Osteoblast (primary cell): ENCODE measurements around the gene CCT2. TPM values are rescaled to one million over a fixed set of nuclear protein-coding genes. Genes with fewer than 3 reads are reported as not detected.

Experiments used
- DNase-seq: peaks from one replicate; pipeline ENCODE4 v3.0.0; 2011; ENCODE audit warnings: low spot score, mixed read lengths; ENCODE audit not compliant: insufficient read length; ENCODE audit errors: missing footprints
- H2AFZ ChIP-seq: 2 replicates; pipeline ENCODE4 v1.6.0; 2011; ENCODE audit warnings: mild to moderate bottlenecking, low read length
- H3K27ac ChIP-seq: 2 replicates; pipeline ENCODE4 v1.5.1; 2011; ENCODE audit warnings: mild to moderate bottlenecking, low read depth, low read length, moderate library complexity
- H3K27me3 ChIP-seq: 2 replicates; pipeline ENCODE4 v1.6.0; 2012; ENCODE audit warnings: mild to moderate bottlenecking, control low read depth, inconsistent platforms, low read length, moderate library complexity; ENCODE audit not compliant: insufficient read depth
- H3K36me3 ChIP-seq: 2 replicates; pipeline ENCODE4 v1.5.1; 2011; ENCODE audit warnings: mild to moderate bottlenecking, low read length, control low read depth, moderate library complexity; ENCODE audit not compliant: insufficient read depth
- H3K4me1 ChIP-seq: 2 replicates; pipeline ENCODE4 v1.5.1; 2011; ENCODE audit warnings: mild to moderate bottlenecking, low read length, control low read depth, moderate library complexity; ENCODE audit not compliant: insufficient read depth
- H3K4me2 ChIP-seq: 2 replicates; pipeline ENCODE4 v1.6.0; 2011; ENCODE audit warnings: mild to moderate bottlenecking, low read length; ENCODE audit not compliant: insufficient read depth
- H3K4me3 ChIP-seq: fragments of 200-600 bp; sonication (generic); 3 replicates; pipeline ENCODE4 v1.5.1; 2012; ENCODE audit warnings: mild to moderate bottlenecking, low read length, inconsistent platforms; ENCODE audit not compliant: insufficient read depth
- H3K79me2 ChIP-seq: 2 replicates; pipeline ENCODE4 v1.6.0; 2012; ENCODE audit warnings: mild to moderate bottlenecking, low read length, control low read depth, inconsistent platforms; ENCODE audit not compliant: insufficient read depth
- H3K9me3 ChIP-seq: 2 replicates; pipeline ENCODE4 v1.5.1; 2011; ENCODE audit warnings: low read depth, low read length, control low read depth
- H4K20me1 ChIP-seq: 2 replicates; pipeline ENCODE4 v1.6.0; 2012; ENCODE audit warnings: mild to moderate bottlenecking, low read length, control low read depth; ENCODE audit not compliant: insufficient read depth
- total RNA-seq: library from RNA; depleted of rRNA; stranded (reverse); fragments of >200 nt; gene quantifications from 2 replicates; pipeline ENCODE4 v1.2.3, GENCODE V29; 2012
- TF ChIP-seq, protein P1 (sequence below): IDR thresholded peaks from 2 replicates; pipeline ENCODE4 v1.5.1; 2011; ENCODE audit warnings: mild to moderate bottlenecking, low read depth, low read length, moderate library complexity; ENCODE audit errors: extremely low read depth

Gene CCT2
- total RNA-seq, 1 donor = 187 TPM

GRCh38 chr12:69644511-69644910, 59.3 kb downstream of the CCT2 start:
- DNase-seq = no peak
- H3K27ac ChIP-seq = peak overlapping the region; percentile 8
- peaks cover 12% of the 10 kb centered on the region for H3K4me1 ChIP-seq

GRCh38 chr12:69645031-69645430, 59.8 kb downstream of the CCT2 start:
- Histone ChIP-seq H3K4me2 (no peak overlapping the region), H3K27ac (no peak overlapping the region), H4K20me1 (no peaks in the 10 kb centered on the region), H3K36me3 (no peaks in the 10 kb centered on the region), H3K79me2 (no peaks in the 10 kb centered on the region), H2AFZ (no peak overlapping the region), H3K4me3 (no peak overlapping the region), H3K27me3 (no peaks in the 10 kb centered on the region), H3K9me3 (no peaks in the 10 kb centered on the region), H3K4me1 (peaks cover 12% of the 10 kb centered on the region)
- DNase-seq = no peak
- TF ChIP-seq, protein P1, sequence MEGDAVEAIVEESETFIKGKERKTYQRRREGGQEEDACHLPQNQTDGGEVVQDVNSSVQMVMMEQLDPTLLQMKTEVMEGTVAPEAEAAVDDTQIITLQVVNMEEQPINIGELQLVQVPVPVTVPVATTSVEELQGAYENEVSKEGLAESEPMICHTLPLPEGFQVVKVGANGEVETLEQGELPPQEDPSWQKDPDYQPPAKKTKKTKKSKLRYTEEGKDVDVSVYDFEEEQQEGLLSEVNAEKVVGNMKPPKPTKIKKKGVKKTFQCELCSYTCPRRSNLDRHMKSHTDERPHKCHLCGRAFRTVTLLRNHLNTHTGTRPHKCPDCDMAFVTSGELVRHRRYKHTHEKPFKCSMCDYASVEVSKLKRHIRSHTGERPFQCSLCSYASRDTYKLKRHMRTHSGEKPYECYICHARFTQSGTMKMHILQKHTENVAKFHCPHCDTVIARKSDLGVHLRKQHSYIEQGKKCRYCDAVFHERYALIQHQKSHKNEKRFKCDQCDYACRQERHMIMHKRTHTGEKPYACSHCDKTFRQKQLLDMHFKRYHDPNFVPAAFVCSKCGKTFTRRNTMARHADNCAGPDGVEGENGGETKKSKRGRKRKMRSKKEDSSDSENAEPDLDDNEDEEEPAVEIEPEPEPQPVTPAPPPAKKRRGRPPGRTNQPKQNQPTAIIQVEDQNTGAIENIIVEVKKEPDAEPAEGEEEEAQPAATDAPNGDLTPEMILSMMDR = no peak

More at GRCh38 chr12:69644511-69644910, 59.3 kb downstream of the CCT2 start:
- Histone ChIP-seq H3K79me2 (no peaks in the 10 kb centered on the region), H3K4me2 (no peak overlapping the region), H3K27me3 (no peaks in the 10 kb centered on the region), H4K20me1 (no peaks in the 10 kb centered on the region), H2AFZ (no peak overlapping the region), H3K9me3 (no peaks in the 10 kb centered on the region), H3K4me3 (no peak overlapping the region), H3K36me3 (no peaks in the 10 kb centered on the region)
- TF ChIP-seq, protein P1 = no peak

GRCh38 chr12:69647178-69647577, 61.9 kb downstream of the CCT2 start:
- Histone ChIP-seq H3K36me3 (no peaks in the 10 kb centered on the region), H3K79me2 (no peaks in the 10 kb centered on the region), H3K4me2 (no peak overlapping the region), H3K27me3 (no peaks in the 10 kb centered on the region), H3K4me1 (peaks cover 12% of the 10 kb centered on the region), H3K4me3 (no peak overlapping the region), H4K20me1 (no peaks in the 10 kb centered on the region), H3K27ac (no peak overlapping the region), H2AFZ (peak overlapping the region; percentile 38), H3K9me3 (no peaks in the 10 kb centered on the region)
- DNase-seq = no peak
- TF ChIP-seq, protein P1 = no peak

GRCh38 chr12:69648476-69648875, 63.2 kb downstream of the CCT2 start:
- no peaks in the 10 kb centered on the region for H3K79me2 ChIP-seq
- peak overlapping the region; percentile 73 for H3K27ac ChIP-seq
- H3K4me1 ChIP-seq = peaks cover 12% of the 10 kb centered on the region
- no peaks in the 10 kb centered on the region for H4K20me1 ChIP-seq
- peak; percentile 68 for DNase-seq
- no peaks in the 10 kb centered on the region for H3K9me3 ChIP-seq
- H3K4me2 ChIP-seq = peak overlapping the region; percentile 51
- no peak overlapping the region for H3K4me3 ChIP-seq
- no peaks in the 10 kb centered on the region for H3K36me3 ChIP-seq
- H3K27me3 ChIP-seq = no peaks in the 10 kb centered on the region
- TF ChIP-seq, protein P1 = no peak
- peak overlapping the region; percentile 13 for H2AFZ ChIP-seq
